Measurements from ENCODE around the gene DDX6.

GRCh38 chr11:118797510-118797909 lies 6.5 kb upstream of the DDX6 start:
- TF ChIP-seq TAF1 (IDR thresholded peaks at IDR 0.05; ENCODE audit: low read depth, low read length) (no peak), SPI1 (IDR thresholded peaks at IDR 0.05; ENCODE audit: low read depth, low read length) (no peak), POLR2A (IDR thresholded peaks at IDR 0.05; ENCODE audit: low read depth, low read length) (no peak), POLR2AphosphoS5 (IDR thresholded peaks at IDR 0.05; ENCODE audit: low read depth, low read length) (no peak)

All from GM12891 (cell line).